Hindlimb muscle (tissue), 1 donor: ENCODE data around the gene PCDHGB1. TPM values are rescaled to one million over a fixed set of nuclear protein-coding genes. Genes with fewer than 3 reads are reported as not detected.
"Not testable (repeated sequence)": the region's sequence is repeated elsewhere in the genome, so short reads cannot be mapped to it uniquely, and the experiment has no call there.

Experiments used
- DNase-seq: peaks from one replicate; pipeline ENCODE4 v3.0.0-alpha.2; 2013
- polyA plus RNA-seq: library from polyadenylated mRNA; unstranded; fragments of 120-200 nt; gene quantifications from one replicate; pipeline ENCODE4 v1.2.1, GENCODE V29; 2013; ENCODE audit not compliant: insufficient read length

The PCDHGB1 gene
- polyA plus RNA-seq, result 0.45 TPM

- DNase-seq, result no peak
Measured at GRCh38 chr5:141349917-141350619, at the start of gene PCDHGB1. PCDHGB1 (plus strand) TSS chr5:141350099; CDS start chr5:141350261, 162 bp downstream.

DNA sequence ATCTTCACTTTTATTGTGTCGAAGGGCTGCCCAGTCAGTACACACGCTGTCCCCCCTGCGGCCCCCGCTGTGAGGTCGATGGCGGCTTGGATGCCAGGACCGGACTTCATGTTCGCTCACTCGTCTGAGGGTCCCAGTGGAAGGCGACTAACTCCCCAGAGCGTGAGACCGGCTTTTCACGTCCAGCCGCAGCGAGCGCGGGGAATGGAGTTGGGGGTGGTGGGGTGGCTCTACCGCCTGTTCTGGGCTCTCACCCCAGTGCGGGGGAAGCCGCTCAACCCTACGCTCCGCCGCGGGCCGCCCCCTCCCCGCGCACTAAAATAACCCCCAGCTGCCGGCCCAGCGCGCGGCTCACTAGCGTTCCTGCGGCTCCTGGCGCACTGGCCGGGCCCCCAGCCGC is 46.1 kb upstream of the PCDHGB1 start, which contains the start of gene SLC25A2:
Gene SLC25A2, minus strand, starts transcription at position 294 of the 400 bp plus-strand sequence. Its CDS starts 184 bp downstream, at position 110.
- DNase-seq, result no peak

- DNase-seq, result no peak
Measured at GRCh38 chr5:141306630-141307029, 43.3 kb upstream of the PCDHGB1 start.

GRCh38 chr5:141313711-141314110 is 36.2 kb upstream of the PCDHGB1 start:
- DNase-seq, result no peak

DNA sequence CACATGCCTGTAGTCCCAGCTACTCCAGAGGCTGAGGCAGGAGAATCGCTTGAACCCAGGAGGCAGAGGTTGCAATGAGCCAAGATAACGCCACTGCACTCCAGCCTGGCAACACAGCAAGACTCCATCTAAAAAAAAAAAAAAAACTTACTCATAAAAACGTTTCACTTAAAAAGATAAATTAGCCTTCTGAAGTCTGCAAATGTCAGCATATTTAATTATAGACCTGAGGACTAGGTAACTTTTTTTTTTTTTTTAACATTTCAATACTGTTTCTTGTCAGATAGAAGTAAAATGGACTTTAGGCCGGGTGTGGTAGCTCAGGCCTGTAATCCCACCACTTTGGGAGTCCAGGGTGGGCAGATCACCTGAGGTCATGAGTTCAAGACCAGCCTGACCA is 32.9 kb upstream of the PCDHGB1 start:
- not testable (repeated sequence) for DNase-seq

- DNase-seq, result no peak
Measured at GRCh38 chr5:141319202-141319601, 30.7 kb upstream of the PCDHGB1 start.

DNA sequence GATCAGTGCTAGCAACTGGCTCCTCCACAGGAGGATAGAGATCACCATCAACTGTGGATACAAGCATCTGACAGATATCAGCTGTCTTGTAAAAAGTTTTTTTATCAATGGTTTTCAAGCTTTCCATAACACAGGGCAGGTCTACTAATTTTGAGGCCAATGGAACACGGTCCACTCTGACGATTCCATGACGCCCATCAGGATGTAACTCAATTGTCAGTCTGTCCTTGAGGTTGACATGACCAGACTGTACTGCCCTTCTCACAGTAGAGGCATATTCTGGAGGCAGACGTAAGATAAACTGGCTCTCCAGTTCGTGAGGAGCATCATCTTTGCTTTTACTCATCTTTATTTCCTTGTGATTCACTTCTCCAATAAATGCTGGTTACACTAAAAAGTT is 30.2 kb upstream of the PCDHGB1 start:
- no peak for DNase-seq

DNA sequence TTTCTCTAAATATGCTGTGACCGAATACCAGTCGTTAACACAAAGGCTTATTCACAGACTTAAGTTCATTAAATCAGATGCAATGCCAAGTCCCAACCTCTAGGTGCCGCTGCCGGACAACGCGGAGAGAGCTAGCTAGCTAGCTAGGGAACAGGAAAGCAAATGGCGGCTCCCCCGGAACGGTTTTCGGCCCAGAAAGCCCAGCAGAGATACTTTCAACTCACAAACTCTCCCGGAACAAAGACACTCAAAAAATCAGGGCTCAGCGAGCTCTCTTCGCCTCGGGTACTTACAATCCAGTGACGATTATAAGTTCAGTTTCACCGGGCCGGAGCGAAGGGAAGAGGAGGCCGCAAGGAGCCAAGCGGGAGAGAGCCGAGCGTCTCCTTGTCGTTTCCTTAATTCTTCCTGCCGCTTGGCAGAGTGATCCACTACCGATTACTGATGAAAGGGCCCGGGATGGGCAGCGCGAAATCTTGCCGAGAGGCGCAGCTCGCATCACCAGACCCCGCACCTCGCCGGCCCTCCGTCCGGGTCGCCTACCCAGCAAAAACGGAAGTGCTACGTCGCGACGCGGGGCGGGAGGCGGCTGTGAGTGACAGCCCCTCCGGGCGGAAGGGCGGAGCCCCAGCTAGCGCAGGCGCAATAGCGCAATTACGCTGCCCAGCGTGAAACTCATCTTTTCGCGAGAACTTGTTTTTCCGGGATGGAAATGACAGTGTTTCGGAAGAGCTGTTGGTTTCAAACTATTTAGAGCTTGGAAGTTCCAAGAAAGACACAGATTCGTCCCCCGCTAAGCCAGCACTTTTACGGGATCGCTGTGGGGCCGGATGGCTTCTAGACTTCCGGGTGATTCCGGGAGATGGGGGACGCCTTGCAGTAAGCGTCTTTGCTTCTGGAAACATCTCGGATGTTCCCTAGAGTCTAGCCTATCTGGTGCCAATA is 29.4 kb upstream of the PCDHGB1 start, which contains the start of gene TAF7:
Gene TAF7, minus strand, starts transcription at position 560 of the 945 bp plus-strand sequence. CDS start 740 bp downstream, outside the sequence.
- peak; percentile 95 for DNase-seq

DNA sequence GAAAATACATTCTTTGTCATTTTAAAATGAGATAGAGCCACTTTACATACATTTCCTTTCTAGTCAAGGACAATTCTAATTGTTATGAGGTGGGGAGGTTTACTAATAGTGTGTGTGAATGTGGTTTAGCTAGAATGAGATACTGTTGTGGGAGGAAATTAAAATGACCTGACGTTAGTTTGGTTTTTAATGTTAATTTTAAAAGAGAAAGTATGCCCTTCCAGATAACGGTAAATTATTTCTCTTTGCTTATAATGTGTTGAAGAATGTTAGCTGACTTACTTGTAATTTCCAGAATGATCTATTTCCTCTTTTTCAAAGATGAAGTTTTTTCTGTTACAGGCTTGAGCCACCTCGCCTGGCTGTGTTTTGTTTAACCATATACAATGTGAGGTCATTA is 27.6 kb upstream of the PCDHGB1 start:
- DNase-seq, result no peak

- peak; percentile 17 for DNase-seq
Measured at GRCh38 chr5:141326088-141326854, 23.6 kb upstream of the PCDHGB1 start.

GRCh38 chr5:141328231-141328630 is 21.7 kb upstream of the PCDHGB1 start:
- no peak for DNase-seq

DNA sequence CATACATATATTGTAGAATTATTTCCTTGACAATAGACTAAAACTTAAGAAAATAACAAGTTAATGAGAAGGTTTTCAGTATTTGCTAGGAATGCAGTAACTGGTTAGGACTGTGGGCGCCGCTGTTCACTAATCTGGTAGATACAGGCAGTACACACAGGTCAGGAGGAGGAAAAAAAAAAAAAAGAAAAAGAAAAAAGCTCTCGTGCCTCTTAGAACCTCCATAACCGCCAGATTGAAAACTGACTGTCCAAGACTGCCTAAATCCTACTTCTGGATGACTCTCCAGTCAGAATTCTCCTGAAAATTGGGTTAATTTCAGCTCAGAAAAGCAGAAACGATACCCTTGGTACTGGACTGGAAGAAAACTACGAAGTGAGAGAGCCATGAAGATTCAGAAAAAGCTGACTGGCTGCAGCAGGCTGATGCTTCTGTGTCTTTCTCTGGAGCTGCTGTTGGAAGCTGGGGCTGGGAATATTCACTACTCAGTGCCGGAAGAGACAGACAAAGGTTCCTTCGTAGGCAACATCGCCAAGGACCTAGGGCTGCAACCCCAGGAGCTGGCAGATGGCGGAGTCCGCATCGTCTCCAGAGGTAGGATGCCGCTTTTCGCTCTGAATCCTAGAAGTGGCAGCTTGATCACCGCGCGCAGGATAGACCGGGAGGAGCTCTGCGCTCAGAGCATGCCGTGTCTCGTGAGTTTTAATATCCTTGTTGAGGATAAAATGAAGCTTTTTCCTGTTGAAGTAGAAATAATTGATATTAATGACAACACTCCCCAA is 19.4 kb upstream of the PCDHGB1 start, which contains the start of gene PCDHGA1:
Gene PCDHGA1, plus strand, starts transcription at position 216 of the 782 bp plus-strand sequence.
- DNase-seq, result no peak

GRCh38 chr5:141332571-141332970 is 17.3 kb upstream of the PCDHGB1 start:
- DNase-seq, result not testable (repeated sequence)

DNA sequence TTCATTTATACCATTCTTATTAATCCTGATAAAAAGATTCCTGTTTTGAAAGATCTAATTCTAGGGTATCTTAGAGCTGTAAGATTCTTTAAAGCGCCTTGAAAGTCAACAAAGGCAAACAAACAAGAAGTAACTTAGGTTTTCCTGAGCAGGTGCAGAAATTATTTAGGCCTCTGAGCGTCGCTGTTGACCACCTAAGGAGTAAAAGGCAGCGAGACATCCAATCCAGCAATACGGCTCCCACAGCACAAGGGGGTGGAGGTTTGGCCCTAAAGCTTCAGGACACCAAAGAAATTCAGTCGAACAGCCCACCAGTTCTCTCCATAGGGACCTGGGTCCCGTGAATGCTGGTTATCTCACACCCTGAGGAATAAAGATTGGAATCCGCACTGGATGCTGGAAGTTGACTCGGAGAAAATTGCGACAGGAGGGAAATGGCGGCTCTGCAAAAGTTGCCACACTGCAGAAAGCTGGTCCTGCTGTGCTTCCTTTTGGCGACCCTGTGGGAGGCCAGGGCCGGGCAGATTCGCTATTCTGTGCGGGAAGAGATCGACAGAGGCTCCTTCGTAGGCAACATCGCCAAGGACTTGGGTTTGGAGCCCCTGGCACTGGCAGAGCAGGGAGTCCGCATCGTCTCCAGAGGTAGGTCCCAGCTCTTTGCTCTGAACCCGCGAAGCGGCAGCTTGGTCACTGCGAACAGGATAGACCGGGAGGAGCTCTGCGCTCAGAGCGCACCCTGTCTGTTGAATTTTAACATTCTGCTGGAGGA is 11.2 kb upstream of the PCDHGB1 start, which contains the start of gene PCDHGA2:
Gene PCDHGA2, plus strand, starts transcription at position 223 of the 769 bp plus-strand sequence.
- DNase-seq, result peak; percentile 19

DNA sequence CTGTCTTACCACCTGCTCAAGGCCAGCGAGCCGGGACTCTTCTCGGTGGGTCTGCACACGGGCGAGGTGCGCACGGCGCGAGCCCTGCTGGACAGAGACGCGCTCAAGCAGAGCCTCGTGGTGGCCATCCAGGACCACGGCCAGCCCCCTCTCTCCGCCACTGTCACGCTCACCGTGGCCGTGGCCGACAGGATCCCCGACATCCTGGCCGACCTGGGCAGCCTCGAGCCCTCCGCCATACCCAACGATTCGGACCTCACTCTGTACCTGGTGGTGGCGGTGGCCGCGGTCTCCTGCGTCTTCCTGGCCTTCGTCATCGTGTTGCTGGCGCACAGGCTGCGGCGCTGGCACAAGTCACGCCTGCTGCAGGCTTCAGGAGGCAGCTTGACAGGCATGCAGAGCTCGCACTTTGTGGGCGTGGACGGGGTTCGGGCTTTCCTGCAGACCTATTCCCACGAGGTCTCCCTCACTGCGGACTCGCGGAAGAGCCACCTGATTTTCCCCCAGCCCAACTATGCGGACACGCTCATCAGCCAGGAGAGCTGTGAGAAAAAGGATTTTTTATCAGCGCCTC is 9.0 kb upstream of the PCDHGB1 start:
- not testable (repeated sequence) for DNase-seq

GRCh38 chr5:141342773-141343172 is 7.1 kb upstream of the PCDHGB1 start:
- no peak for DNase-seq

DNA sequence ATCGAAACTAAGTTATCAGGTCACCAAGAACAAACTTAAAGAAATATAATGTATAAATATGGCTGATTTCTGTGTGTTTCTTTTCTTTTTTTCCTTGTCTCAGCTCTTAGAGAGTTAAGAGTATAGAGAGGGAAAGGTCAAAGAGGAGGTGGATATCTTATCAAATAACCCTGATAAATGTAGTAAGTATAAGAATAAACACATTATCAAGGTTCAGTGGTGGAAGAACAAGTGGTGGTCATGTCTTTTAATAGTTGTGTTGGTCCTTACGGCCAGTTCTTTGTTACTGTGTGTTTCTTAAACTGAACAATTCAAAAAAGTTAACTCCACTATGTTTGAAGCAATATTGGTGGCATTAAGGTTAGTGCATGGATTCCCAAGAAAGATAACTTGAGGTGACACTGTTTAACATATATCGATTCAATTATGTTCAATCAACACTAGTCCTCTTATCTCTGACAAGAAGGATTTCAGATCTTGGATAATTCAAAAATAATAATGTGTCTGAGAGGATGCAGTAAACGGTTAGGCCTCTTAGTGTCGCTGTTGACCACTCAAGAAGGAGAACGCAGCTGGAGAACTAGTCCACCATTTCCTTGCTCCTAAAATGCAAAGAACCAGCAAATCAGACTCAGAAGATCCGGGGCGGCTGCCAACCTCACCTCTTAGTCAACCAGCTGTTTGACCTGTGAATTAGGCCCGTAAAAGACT is 6.5 kb upstream of the PCDHGB1 start, which contains the start of gene PCDHGA3:
Gene PCDHGA3, plus strand, starts transcription at position 588 of the 711 bp plus-strand sequence. CDS start 205 bp downstream, outside the sequence.
- DNase-seq, result no peak

DNA sequence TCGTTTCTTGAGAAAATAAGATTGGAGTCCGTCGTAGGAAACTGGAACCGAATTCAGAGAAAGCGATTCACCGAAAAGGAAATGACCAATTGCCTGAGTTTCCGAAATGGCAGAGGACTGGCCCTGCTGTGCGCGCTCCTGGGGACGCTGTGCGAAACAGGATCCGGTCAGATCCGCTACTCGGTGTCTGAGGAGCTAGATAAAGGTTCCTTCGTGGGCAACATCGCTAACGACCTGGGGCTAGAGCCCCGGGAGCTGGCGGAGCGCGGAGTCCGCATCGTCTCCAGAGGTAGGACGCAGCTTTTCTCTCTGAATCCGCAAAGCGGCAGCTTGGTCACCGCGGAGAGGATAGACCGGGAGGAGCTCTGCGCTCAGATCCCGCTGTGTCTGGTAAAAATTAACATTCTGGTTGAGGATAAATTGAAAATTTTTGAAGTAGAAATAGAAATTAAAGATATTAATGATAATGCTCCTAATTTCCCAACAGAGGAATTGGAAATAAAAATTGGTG is 5.9 kb upstream of the PCDHGB1 start:
- no peak for DNase-seq

- DNase-seq, result no peak
Measured at GRCh38 chr5:141345327-141345726, 4.6 kb upstream of the PCDHGB1 start.
